NB4 (cell line): ENCODE results near the gene TET2.

ENCODE experiments used
- DNase-seq: peaks from one replicate; pipeline ENCODE4 v3.0.0; 2010; ENCODE audit warnings: low read depth
- H3K4me3 ChIP-seq: one replicate; pipeline ENCODE4 v1.5.1; 2011; ENCODE audit warnings: mild to moderate bottlenecking, low read depth, low read length, moderate library complexity
- MYC ChIP-seq: IDR thresholded peaks from 2 replicates; pipeline ENCODE4 v1.6.1; 2011; ENCODE audit warnings: low read depth, low read length
- POLR2A ChIP-seq: IDR thresholded peaks from 2 replicates; pipeline ENCODE4 v1.6.1; 2011; ENCODE audit warnings: mild to moderate bottlenecking; ENCODE audit not compliant: insufficient read length; ENCODE audit errors: extremely low read depth
- TF ChIP-seq, protein P1 (sequence below): IDR thresholded peaks from 2 replicates; pipeline ENCODE4 v1.6.1; 2011; ENCODE audit warnings: low read depth, low read length
- TF ChIP-seq, protein P2 (sequence below): IDR thresholded peaks from one replicate; pipeline ENCODE4 v1.5.1; 2012; ENCODE audit warnings: low read depth, low read length

The TET2 gene

GRCh38 chr4:105206214-105206613 is 59.5 kb downstream of the TET2 start:
- TF ChIP-seq POLR2A = no peak
- TF ChIP-seq, protein P1, sequence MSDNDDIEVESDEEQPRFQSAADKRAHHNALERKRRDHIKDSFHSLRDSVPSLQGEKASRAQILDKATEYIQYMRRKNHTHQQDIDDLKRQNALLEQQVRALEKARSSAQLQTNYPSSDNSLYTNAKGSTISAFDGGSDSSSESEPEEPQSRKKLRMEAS = no peak
- TF ChIP-seq, protein P2, sequence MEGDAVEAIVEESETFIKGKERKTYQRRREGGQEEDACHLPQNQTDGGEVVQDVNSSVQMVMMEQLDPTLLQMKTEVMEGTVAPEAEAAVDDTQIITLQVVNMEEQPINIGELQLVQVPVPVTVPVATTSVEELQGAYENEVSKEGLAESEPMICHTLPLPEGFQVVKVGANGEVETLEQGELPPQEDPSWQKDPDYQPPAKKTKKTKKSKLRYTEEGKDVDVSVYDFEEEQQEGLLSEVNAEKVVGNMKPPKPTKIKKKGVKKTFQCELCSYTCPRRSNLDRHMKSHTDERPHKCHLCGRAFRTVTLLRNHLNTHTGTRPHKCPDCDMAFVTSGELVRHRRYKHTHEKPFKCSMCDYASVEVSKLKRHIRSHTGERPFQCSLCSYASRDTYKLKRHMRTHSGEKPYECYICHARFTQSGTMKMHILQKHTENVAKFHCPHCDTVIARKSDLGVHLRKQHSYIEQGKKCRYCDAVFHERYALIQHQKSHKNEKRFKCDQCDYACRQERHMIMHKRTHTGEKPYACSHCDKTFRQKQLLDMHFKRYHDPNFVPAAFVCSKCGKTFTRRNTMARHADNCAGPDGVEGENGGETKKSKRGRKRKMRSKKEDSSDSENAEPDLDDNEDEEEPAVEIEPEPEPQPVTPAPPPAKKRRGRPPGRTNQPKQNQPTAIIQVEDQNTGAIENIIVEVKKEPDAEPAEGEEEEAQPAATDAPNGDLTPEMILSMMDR = no peak
- TF ChIP-seq MYC = no peak
- DNase-seq = no peak
- H3K4me3 ChIP-seq = no peak overlapping the region

DNA sequence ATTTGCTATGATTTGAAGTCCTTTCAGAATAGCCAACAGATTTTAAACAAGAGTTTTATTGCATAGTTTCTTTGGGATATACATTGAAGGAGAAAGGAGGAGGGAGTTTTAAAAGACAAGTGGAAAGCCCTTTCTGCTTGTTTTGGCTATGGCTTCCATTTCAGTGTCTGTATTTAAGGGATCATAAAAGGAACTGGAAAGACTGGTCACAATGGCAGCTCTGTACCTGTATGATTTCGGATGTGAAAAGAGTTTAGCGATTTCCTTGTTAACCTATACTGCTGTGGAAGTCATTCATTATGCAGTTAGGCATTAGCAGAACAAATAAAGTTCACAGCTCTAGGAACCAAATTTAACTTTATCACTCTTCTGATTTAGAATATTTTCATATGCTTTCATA is 60.7 kb downstream of the TET2 start:
- DNase-seq = no peak
- no peak overlapping the region for H3K4me3 ChIP-seq
- no peak for TF ChIP-seq MYC
- TF ChIP-seq, protein P1 = no peak
- TF ChIP-seq, protein P2 = no peak
- TF ChIP-seq POLR2A = no peak

- H3K4me3 ChIP-seq = no peak overlapping the region
- no peak for DNase-seq
- TF ChIP-seq, protein P2 = no peak
- TF ChIP-seq MYC (no peak), POLR2A (no peak)
- TF ChIP-seq, protein P1 = no peak
Measured at GRCh38 chr4:105208561-105208960, 61.9 kb downstream of the TET2 start.

DNA sequence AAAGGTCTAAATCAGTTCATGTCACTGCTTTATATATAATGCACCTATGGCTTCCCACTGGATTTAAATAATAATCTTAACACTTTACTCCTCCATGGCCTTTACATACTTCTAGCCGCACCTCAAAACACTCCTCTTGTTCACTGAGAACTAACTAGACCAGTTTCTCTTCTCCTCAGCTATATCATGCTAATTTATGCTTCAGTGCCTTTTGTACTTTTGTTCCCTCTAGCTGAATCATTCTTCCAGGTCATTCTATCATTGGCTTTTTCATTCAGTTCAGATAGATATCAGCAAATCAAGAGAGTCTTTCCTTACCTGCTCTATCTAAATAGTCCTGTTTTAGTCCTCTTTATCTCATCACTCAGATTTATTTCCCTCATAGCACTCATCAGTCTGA is 64.2 kb downstream of the TET2 start:
- no peak for DNase-seq
- TF ChIP-seq, protein P2 = no peak
- TF ChIP-seq MYC (no peak), POLR2A (no peak)
- TF ChIP-seq, protein P1 = no peak
- H3K4me3 ChIP-seq = no peak overlapping the region

GRCh38 chr4:105215609-105216313 is 69.1 kb downstream of the TET2 start:
- DNase-seq = no peak
- H3K4me3 ChIP-seq = no peak overlapping the region

More at GRCh38 chr4:105215609-105216313, 69.1 kb downstream of the TET2 start:
- TF ChIP-seq POLR2A (no peak), MYC (no peak)
- TF ChIP-seq, protein P2 = no peak
- TF ChIP-seq, protein P1 = no peak
